Measurements from ENCODE around the gene IFIT5. TPM values are rescaled to one million over a fixed set of nuclear protein-coding genes. Genes with fewer than 3 reads are reported as not detected.
"Not testable (repeated sequence)": the region's sequence is repeated elsewhere in the genome, so short reads cannot be mapped to it uniquely, and the experiment has no call there.

IFIT5 gene
- total RNA-seq, 1 experiment from 2014 or later: 2.5 TPM

- in situ Hi-C loops (cut with HindIII; ENCODE audit: low sequenced_read_pairs): no loop called here
- peak; percentile 96 for DNase-seq (ENCODE audit: low spot score)
These were observed 22.2 kb upstream of the IFIT5 start, which contains the start of gene IFIT1 for GRCh38 chr10:89391907-89392756. TSS of gene IFIT1 (plus strand) at chr10:89392623. CDS start at chr10:89392713, 90 bp downstream.

- in situ Hi-C loops (cut with HindIII; ENCODE audit: low sequenced_read_pairs): no loop called here
- peak; percentile 77 for DNase-seq (ENCODE audit: low spot score)
These were observed 21.4 kb upstream of the IFIT5 start for GRCh38 chr10:89392974-89393373.

GRCh38 chr10:89393898-89394297 is 20.5 kb upstream of the IFIT5 start:
- in situ Hi-C loops (cut with HindIII; ENCODE audit: low sequenced_read_pairs): no loop called here
- peak; percentile 30 for DNase-seq (ENCODE audit: low spot score)

GRCh38 chr10:89395141-89395540 is 19.2 kb upstream of the IFIT5 start:
- DNase-seq (ENCODE audit: low spot score): no peak

GRCh38 chr10:89398003-89398749 is 16.2 kb upstream of the IFIT5 start:
- in situ Hi-C loops (cut with HindIII; ENCODE audit: low sequenced_read_pairs): no loop called here
- DNase-seq (ENCODE audit: low spot score): no peak

More at GRCh38 chr10:89395141-89395540, 19.2 kb upstream of the IFIT5 start:
- in situ Hi-C loops (cut with HindIII; ENCODE audit: low sequenced_read_pairs): no loop called here

- in situ Hi-C loops (cut with HindIII; ENCODE audit: low sequenced_read_pairs): no loop called here
- no peak for DNase-seq (ENCODE audit: low spot score)
These were observed 14.4 kb upstream of the IFIT5 start for GRCh38 chr10:89399956-89400355.

GRCh38 chr10:89403043-89403442 is 11.3 kb upstream of the IFIT5 start:
- in situ Hi-C loops (cut with HindIII; ENCODE audit: low sequenced_read_pairs): no loop called here
- DNase-seq (ENCODE audit: low spot score): no peak

- DNase-seq (ENCODE audit: low spot score): no peak
- in situ Hi-C loops (cut with HindIII; ENCODE audit: low sequenced_read_pairs): no loop called here
These were observed 10.0 kb upstream of the IFIT5 start for GRCh38 chr10:89404104-89405047.

GRCh38 chr10:89406178-89406577 is 8.2 kb upstream of the IFIT5 start:
- DNase-seq (ENCODE audit: low spot score); in situ Hi-C loops (cut with HindIII; ENCODE audit: low sequenced_read_pairs): not testable (repeated sequence)

- in situ Hi-C loops (cut with HindIII; ENCODE audit: low sequenced_read_pairs); DNase-seq (ENCODE audit: low spot score): not testable (repeated sequence)
These were observed 6.6 kb upstream of the IFIT5 start for GRCh38 chr10:89407792-89408191.

GRCh38 chr10:89409282-89409681 is 5.1 kb upstream of the IFIT5 start:
- in situ Hi-C loops (cut with HindIII; ENCODE audit: low sequenced_read_pairs); DNase-seq (ENCODE audit: low spot score): not testable (repeated sequence)

- DNase-seq (ENCODE audit: low spot score); in situ Hi-C loops (cut with HindIII; ENCODE audit: low sequenced_read_pairs): not testable (repeated sequence)
These were observed 3.8 kb upstream of the IFIT5 start for GRCh38 chr10:89410551-89410950.

GRCh38 chr10:89411135-89411534 is 3.2 kb upstream of the IFIT5 start:
- in situ Hi-C loops (cut with HindIII; ENCODE audit: low sequenced_read_pairs); DNase-seq (ENCODE audit: low spot score): not testable (repeated sequence)

- in situ Hi-C loops (cut with HindIII; ENCODE audit: low sequenced_read_pairs): not testable (repeated sequence)
These were observed 2.1 kb upstream of the IFIT5 start for GRCh38 chr10:89412276-89412675.

GRCh38 chr10:89413398-89413912 is 913 bp upstream of the IFIT5 start:
- in situ Hi-C loops (cut with HindIII; ENCODE audit: low sequenced_read_pairs): no loop called here
- DNase-seq (ENCODE audit: low spot score): no peak

More at GRCh38 chr10:89412276-89412675, 2.1 kb upstream of the IFIT5 start:
- DNase-seq (ENCODE audit: low spot score): not testable (repeated sequence)

- DNase-seq (ENCODE audit: low spot score): peak; percentile 52
- in situ Hi-C loops (cut with HindIII; ENCODE audit: low sequenced_read_pairs): no loop called here
These were observed 782 bp downstream of the IFIT5 start for GRCh38 chr10:89414879-89415821.

- in situ Hi-C loops (cut with HindIII; ENCODE audit: low sequenced_read_pairs): no loop called here
- DNase-seq (ENCODE audit: low spot score): peak; percentile 12
These were observed 2.1 kb downstream of the IFIT5 start for GRCh38 chr10:89416465-89416864.

- peak; percentile 19 for DNase-seq (ENCODE audit: low spot score)
- in situ Hi-C loops (cut with HindIII; ENCODE audit: low sequenced_read_pairs): no loop called here
These were observed 5.2 kb downstream of the IFIT5 start for GRCh38 chr10:89419548-89419947.
